Activated effector memory CD4-positive, alpha-beta T cell treated with anti-CD3 and anti-CD28 coated beads, Interleukin-2, amount 50 U/mL, for 16 hours (primary cell): ENCODE data around the gene NRN1.
"Not testable (repeated sequence)": the region's sequence is repeated elsewhere in the genome, so short reads cannot be mapped to it uniquely, and the experiment has no call there.

Experiments used
- DNase-seq: peaks from one replicate; pipeline ENCODE4 v3.0.0-alpha.2; 2020

The NRN1 gene

GRCh38 chr6:5979650-5980420 is 26.9 kb downstream of the NRN1 start:
- no peak for DNase-seq

- DNase-seq = no peak
These were observed 29.9 kb downstream of the NRN1 start for GRCh38 chr6:5976811-5977210.

- no peak for DNase-seq
These were observed 37.6 kb downstream of the NRN1 start for GRCh38 chr6:5968817-5969734.

- DNase-seq = not testable (repeated sequence)
These were observed 38.7 kb downstream of the NRN1 start for GRCh38 chr6:5968036-5968435.

GRCh38 chr6:5967594-5967993 is 39.1 kb downstream of the NRN1 start:
- DNase-seq = no peak

- no peak for DNase-seq
These were observed 43.9 kb downstream of the NRN1 start for GRCh38 chr6:5962794-5963193.

GRCh38 chr6:5961836-5962235 is 44.9 kb downstream of the NRN1 start:
- DNase-seq = no peak

GRCh38 chr6:5960456-5960855 is 46.3 kb downstream of the NRN1 start:
- no peak for DNase-seq

GRCh38 chr6:5958921-5959320 is 47.8 kb downstream of the NRN1 start:
- DNase-seq = no peak

- DNase-seq = no peak
These were observed 49.8 kb downstream of the NRN1 start for GRCh38 chr6:5956939-5957338.

GRCh38 chr6:5950361-5950785 is 56.4 kb downstream of the NRN1 start:
- DNase-seq = no peak
